Endodermal cell (in vitro differentiated cells): ENCODE results near the gene WDFY3. TPM values are rescaled to one million over a fixed set of nuclear protein-coding genes. Genes with fewer than 3 reads are reported as not detected.
A peak's percentile ranks its signal among the peaks of the same experiment; 100 is the strongest.

ENCODE experiments used
- DNase-seq: peaks from one replicate; pipeline ENCODE4 v3.0.0-alpha.2; 2017
- H3K27ac ChIP-seq: 2 replicates; pipeline ENCODE4 v1.5.1; 2013; ENCODE audit warnings: mild to moderate bottlenecking, low read depth, low read length, moderate library complexity
- H3K27me3 ChIP-seq: 2 replicates; pipeline ENCODE4 v1.6.1; 2013; ENCODE audit warnings: mild to moderate bottlenecking, low read length, moderate library complexity; ENCODE audit not compliant: insufficient read depth, control insufficient read depth, poor library complexity, severe bottlenecking
- H3K36me3 ChIP-seq: 2 replicates; pipeline ENCODE4 v1.7.0; 2013; ENCODE audit warnings: mild to moderate bottlenecking, low read length, moderate library complexity; ENCODE audit not compliant: control insufficient read depth, insufficient read depth
- H3K4me1 ChIP-seq: one replicate; pipeline ENCODE4 v1.7.0; 2013; ENCODE audit warnings: low read length; ENCODE audit not compliant: control insufficient read depth, insufficient read depth
- H3K4me3 ChIP-seq: 2 replicates; pipeline ENCODE4 v1.5.1; 2013; ENCODE audit warnings: mild to moderate bottlenecking, low read length, moderate library complexity
- H3K9ac ChIP-seq: 2 replicates; pipeline ENCODE4 v1.6.1; 2013; ENCODE audit warnings: mild to moderate bottlenecking, low read length, moderate library complexity; ENCODE audit not compliant: poor library complexity, severe bottlenecking; ENCODE audit errors: extremely low read depth
- H3K9me3 ChIP-seq: 2 replicates; pipeline ENCODE4 v1.6.1; 2013; ENCODE audit warnings: mild to moderate bottlenecking, low read length, moderate library complexity; ENCODE audit not compliant: control insufficient read depth
- H3K27ac Mint-ChIP-seq: 2 replicates; pipeline ENCODE4 v1.8.0; 2020; ENCODE audit warnings: mixed read lengths
- H3K27me3 Mint-ChIP-seq: 2 replicates; pipeline ENCODE4 v1.8.0; 2021; ENCODE audit warnings: mild to moderate bottlenecking, mixed read lengths; ENCODE audit not compliant: insufficient read depth
- H3K36me3 Mint-ChIP-seq: 2 replicates; pipeline ENCODE4 v1.8.0; 2020; ENCODE audit warnings: low read depth, mixed read lengths
- H3K4me1 Mint-ChIP-seq: 2 replicates; pipeline ENCODE4 v1.8.0; 2020; ENCODE audit warnings: mixed read lengths
- H3K4me3 Mint-ChIP-seq: 2 replicates; pipeline ENCODE4 v1.8.0; 2020; ENCODE audit warnings: mild to moderate bottlenecking, moderate library complexity, mixed read lengths
- H3K9me3 Mint-ChIP-seq: 2 replicates; pipeline ENCODE4 v1.8.0; 2020; ENCODE audit warnings: mild to moderate bottlenecking, mixed read lengths
- WGBS, 2 experiments: methylation state at CpG; one replicate each; pipeline versions ENCODE4 v1.1.5 to v1.1.7; 2013; ENCODE audit warnings: missing lambda C conversion rate in 2 of 2, mixed read lengths in 1 of 2; ENCODE audit not compliant: insufficient coverage in 1 of 2, insufficient read length in 1 of 2; 5-methylcytosine and 5-hydroxymethylcytosine counted together
- total RNA-seq, 2 donors: library from RNA; stranded (reverse); fragmentation: NEBNext Ultra II Directional in 1 of 2; extraction: Animal tissue kit (Norgen Biotek cat#: 25700) in 1 of 2; gene quantifications; 2 replicates in 1 of 2; 3 replicates in 1 of 2; pipeline ENCODE4 v1.2.1, GENCODE V29; 2021
- TF ChIP-seq, protein P1 (sequence below): fragments of 200-600 bp; sonication (generic); conservative IDR thresholded peaks from 2 replicates; pipeline ENCODE4 v1.5.0; 2021; ENCODE audit warnings: antibody characterized with exemption, mild to moderate bottlenecking

The WDFY3 gene
- total RNA-seq, 2 donors from 2014 or later: 91.1 to 103 TPM

DNA sequence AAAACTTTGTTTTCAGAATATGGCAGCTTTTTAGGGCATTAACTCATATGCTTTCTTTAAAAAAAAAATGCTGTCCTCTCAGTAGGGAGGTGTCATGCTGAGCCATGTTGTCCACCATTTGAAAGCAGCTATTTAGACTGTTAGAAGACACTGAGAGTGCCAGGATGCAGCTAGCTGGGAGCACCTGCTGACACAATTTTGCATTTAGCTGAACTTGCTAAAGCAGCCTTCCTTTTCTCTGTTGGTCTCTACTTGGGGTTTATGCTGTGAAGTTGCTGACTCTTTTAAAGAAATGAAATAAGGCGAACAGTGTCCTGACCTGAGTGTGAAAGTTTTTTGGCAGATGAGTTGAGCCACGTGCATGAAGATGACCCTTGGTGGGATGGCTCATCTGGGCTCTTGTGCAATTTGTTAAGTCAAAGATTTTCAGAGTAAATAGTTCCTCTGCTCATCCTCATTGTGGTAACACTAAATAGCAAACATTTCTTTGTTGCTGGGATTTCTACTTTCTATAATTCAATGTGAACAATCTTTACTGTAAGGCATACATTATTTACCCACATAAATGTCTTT lies 319.1 kb downstream of the WDFY3 start:
- H3K27me3 ChIP-seq: no peaks in the 10 kb centered on the region
- H3K36me3 Mint-ChIP-seq: peaks cover 26% of the 10 kb centered on the region
- no peak overlapping the region for H3K4me3 ChIP-seq
- TF ChIP-seq, protein P1, sequence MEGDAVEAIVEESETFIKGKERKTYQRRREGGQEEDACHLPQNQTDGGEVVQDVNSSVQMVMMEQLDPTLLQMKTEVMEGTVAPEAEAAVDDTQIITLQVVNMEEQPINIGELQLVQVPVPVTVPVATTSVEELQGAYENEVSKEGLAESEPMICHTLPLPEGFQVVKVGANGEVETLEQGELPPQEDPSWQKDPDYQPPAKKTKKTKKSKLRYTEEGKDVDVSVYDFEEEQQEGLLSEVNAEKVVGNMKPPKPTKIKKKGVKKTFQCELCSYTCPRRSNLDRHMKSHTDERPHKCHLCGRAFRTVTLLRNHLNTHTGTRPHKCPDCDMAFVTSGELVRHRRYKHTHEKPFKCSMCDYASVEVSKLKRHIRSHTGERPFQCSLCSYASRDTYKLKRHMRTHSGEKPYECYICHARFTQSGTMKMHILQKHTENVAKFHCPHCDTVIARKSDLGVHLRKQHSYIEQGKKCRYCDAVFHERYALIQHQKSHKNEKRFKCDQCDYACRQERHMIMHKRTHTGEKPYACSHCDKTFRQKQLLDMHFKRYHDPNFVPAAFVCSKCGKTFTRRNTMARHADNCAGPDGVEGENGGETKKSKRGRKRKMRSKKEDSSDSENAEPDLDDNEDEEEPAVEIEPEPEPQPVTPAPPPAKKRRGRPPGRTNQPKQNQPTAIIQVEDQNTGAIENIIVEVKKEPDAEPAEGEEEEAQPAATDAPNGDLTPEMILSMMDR: no peak
- no peak overlapping the region for H3K9ac ChIP-seq
- peak overlapping the region; percentile 20 for H3K27ac Mint-ChIP-seq
- DNase-seq: peak; percentile 73
- H3K36me3 ChIP-seq: peaks cover 14% of the 10 kb centered on the region
- H3K27me3 Mint-ChIP-seq: no peaks in the 10 kb centered on the region
- peaks cover 14% of the 10 kb centered on the region for H3K4me1 Mint-ChIP-seq
- no peak overlapping the region for H3K4me3 Mint-ChIP-seq
- H3K9me3 ChIP-seq: no peaks in the 10 kb centered on the region
- no peaks in the 10 kb centered on the region for H3K9me3 Mint-ChIP-seq
- H3K27ac ChIP-seq: no peak overlapping the region
- H3K4me1 ChIP-seq: no peaks in the 10 kb centered on the region
- WGBS, 2 experiments: 71% methylated on average over 2 of the region's 2 CpGs; no CpG with 5 or more reads in 1 of the 2 experiments

DNA sequence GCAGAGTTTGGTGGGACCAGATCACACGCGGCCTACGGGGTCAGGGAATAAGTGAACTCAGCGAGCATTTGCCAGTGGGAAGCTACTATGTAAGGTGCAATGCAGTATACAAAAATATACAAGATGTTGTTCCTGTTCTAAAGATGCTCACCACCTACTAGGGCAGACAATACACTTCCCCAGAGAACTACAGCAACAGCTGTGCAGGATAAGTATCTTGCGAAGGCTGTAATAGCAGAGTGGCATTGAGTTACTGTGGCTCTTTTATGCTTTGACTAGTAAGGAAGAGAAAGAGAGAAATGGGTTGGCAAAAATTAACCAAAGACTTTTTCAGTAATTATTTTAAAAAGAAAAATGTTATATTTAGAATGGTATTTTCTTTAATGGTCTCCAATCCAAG lies 322.4 kb downstream of the WDFY3 start:
- Histone ChIP-seq H3K4me3 (no peak overlapping the region), H3K9ac (no peak overlapping the region), H3K9me3 (no peaks in the 10 kb centered on the region), H3K4me1 (no peaks in the 10 kb centered on the region), H3K36me3 (peaks cover 8% of the 10 kb centered on the region), H3K27me3 (no peaks in the 10 kb centered on the region), H3K27ac (no peak overlapping the region)
- 83 to 89% methylated on average over 1 to 5 of the region's 5 CpGs for WGBS, 2 experiments
- H3K9me3 Mint-ChIP-seq: no peaks in the 10 kb centered on the region
- H3K27ac Mint-ChIP-seq: peak overlapping the region; percentile 0
- no peak overlapping the region for H3K4me3 Mint-ChIP-seq
- peaks cover 24% of the 10 kb centered on the region for H3K36me3 Mint-ChIP-seq
- no peaks in the 10 kb centered on the region for H3K27me3 Mint-ChIP-seq
- TF ChIP-seq, protein P1: no peak
- H3K4me1 Mint-ChIP-seq: peaks cover 14% of the 10 kb centered on the region
- DNase-seq: no peak

DNA sequence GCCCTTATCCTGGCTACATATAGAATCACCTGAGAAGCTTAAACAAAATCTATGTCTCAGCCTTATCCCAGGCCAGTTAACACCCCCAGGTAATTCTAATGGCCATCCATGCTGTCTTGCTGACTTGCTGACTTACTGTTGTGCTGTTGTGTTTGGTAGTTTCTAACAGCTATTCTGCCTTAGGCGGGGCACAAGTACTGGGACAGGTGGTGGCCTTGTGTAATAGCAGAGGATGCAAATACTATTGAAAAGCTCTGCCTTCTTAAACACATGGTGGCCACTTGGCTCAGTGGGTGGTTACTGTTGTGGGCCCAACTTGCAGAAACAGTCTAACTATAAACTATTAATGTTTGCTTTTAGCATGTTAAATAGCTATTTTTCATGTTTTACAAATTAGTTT lies 327.3 kb downstream of the WDFY3 start:
- H3K4me3 Mint-ChIP-seq: no peak overlapping the region

More for the DNA sequence above, 327.3 kb downstream of the WDFY3 start:
- TF ChIP-seq, protein P1: no peak
- Histone ChIP-seq H3K4me3 (no peak overlapping the region), H3K4me1 (no peaks in the 10 kb centered on the region), H3K9me3 (no peaks in the 10 kb centered on the region), H3K27ac (no peak overlapping the region), H3K9ac (no peak overlapping the region), H3K27me3 (no peaks in the 10 kb centered on the region), H3K36me3 (peaks cover 3% of the 10 kb centered on the region)
- H3K27me3 Mint-ChIP-seq: no peaks in the 10 kb centered on the region
- WGBS, 2 experiments: 81% methylated on average over 1 of the region's 1 CpG; no CpG with 5 or more reads in 1 of the 2 experiments
- no peaks in the 10 kb centered on the region for H3K4me1 Mint-ChIP-seq
- peaks cover 19% of the 10 kb centered on the region for H3K36me3 Mint-ChIP-seq
- H3K9me3 Mint-ChIP-seq: no peaks in the 10 kb centered on the region
- DNase-seq: no peak
- no peak overlapping the region for H3K27ac Mint-ChIP-seq
